ENCODE results near the gene PYCR2. TPM values are rescaled to one million over a fixed set of nuclear protein-coding genes. Genes with fewer than 3 reads are reported as not detected.

The PYCR2 gene
- total and polyA plus RNA-seq, 2 of the 8 experiments (the other 6 are each of a cell fraction or from before 2014, with no cell fraction given), result 79.3 to 84.6 TPM

DNA sequence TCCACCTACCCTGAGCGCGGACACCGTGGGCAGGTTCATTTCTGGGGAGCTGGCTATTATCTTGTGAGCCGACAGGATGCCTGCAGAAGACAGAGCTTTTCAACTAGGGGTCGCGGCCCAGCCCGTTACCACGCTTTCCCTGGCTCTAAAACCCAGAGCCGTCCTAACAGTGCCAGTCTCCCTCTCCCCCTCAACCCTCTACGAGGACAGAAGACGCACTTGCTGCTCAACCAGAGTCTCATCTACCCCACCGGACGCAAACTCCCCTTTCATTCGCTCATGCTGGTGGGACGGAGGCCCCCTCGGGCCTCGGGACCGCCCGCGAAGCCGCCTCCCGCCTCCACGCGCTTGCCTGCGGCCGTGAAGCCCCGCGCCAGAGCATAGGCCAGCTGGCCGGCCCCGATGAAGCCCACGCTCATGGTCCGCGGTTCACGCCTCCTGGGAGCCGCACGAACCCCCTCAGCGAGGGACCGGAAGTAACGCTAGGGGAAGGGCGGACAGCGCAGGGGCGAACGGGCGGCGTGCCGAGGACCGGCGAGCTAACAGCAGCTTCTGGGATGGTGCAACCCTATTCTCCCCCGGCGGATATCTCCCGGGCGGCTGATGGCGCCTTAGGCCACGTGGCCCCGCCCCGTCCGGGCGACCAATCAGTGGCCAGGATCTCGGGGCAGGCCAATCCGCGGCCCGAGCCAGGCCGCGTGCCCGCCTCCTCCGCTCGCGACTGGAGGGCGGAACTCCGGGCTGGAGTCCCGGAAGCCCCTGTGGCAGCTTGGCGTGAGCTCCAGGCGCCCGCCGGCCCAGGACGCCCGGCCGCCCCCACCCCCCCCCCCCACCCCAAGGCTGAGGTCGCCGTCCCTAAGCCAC is at the start of gene PYCR2 (continued):
- peak; percentile 43; the same call in 1 of the 2 replicates for TF ChIP-seq SP2 (IDR thresholded peaks at IDR 0.05; ENCODE audit: low read length)
- TF ChIP-seq TBP (IDR thresholded peaks at IDR 0.05; ENCODE audit: low read depth, low read length), result peak; percentile 83
- TF ChIP-seq PHF8 (conservative IDR thresholded peaks at IDR 0.05; ENCODE audit: low read depth, low read length), result peak; percentile 87
- peak; percentile 65; the same call in 1 of the 2 replicates for TF ChIP-seq YY1 (IDR thresholded peaks at IDR 0.05; ENCODE audit: low read depth, low read length)
- TF ChIP-seq ASH2L (IDR thresholded peaks at IDR 0.05; ENCODE audit: low read length), result peak; percentile 89
- 0 out of 2 replicates have a peak, but pooled peaks have one; percentile 38 for TF ChIP-seq SP4 (IDR thresholded peaks at IDR 0.05; ENCODE audit: low read length)
- TF ChIP-seq CEBPB (IDR thresholded peaks at IDR 0.05; ENCODE audit: low read depth, low read length), result peak; percentile 85
- peak; percentile 85 for TF ChIP-seq TAF1 (IDR thresholded peaks at IDR 0.05; ENCODE audit: low read depth, low read length)
- TF ChIP-seq CREB1 (IDR thresholded peaks at IDR 0.05), result peak; percentile 45; the same call in 1 of the 2 replicates
- peak in 1 of 2 experiments; percentile 87; a peak in 2 of 3 replicates for TF ChIP-seq POLR2A (IDR thresholded peaks at IDR 0.05; ENCODE audit: control extremely low read depth in 1 of 2, low read depth in 2 of 2, low read length in 2 of 2)
- TF ChIP-seq CBX5 (IDR thresholded peaks at IDR 0.05; ENCODE audit: low read depth, low read length), result no peak
- peak; percentile 85 for TF ChIP-seq POLR2AphosphoS5 (IDR thresholded peaks at IDR 0.05; ENCODE audit: low read depth, low read length)
- TF ChIP-seq, protein P1, sequence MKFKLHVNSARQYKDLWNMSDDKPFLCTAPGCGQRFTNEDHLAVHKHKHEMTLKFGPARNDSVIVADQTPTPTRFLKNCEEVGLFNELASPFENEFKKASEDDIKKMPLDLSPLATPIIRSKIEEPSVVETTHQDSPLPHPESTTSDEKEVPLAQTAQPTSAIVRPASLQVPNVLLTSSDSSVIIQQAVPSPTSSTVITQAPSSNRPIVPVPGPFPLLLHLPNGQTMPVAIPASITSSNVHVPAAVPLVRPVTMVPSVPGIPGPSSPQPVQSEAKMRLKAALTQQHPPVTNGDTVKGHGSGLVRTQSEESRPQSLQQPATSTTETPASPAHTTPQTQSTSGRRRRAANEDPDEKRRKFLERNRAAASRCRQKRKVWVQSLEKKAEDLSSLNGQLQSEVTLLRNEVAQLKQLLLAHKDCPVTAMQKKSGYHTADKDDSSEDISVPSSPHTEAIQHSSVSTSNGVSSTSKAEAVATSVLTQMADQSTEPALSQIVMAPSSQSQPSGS (IDR thresholded peaks at IDR 0.05; ENCODE audit: low read length), result no peak
- TF ChIP-seq RBBP5 (IDR thresholded peaks at IDR 0.05; ENCODE audit: borderline replicate concordance, low read depth, low read length), result peak; percentile 83
- no peak for TF ChIP-seq JUND (IDR thresholded peaks at IDR 0.05; ENCODE audit: low read length)
- TF ChIP-seq EZH2 (IDR thresholded peaks at IDR 0.05; ENCODE audit: low read depth, low read length, severe bottlenecking), result no peak
- peak; percentile 56 for TF ChIP-seq TAF7 (optimal IDR thresholded peaks at IDR 0.05; ENCODE audit: borderline replicate concordance, low read depth, low read length)
- TF ChIP-seq, protein P2, sequence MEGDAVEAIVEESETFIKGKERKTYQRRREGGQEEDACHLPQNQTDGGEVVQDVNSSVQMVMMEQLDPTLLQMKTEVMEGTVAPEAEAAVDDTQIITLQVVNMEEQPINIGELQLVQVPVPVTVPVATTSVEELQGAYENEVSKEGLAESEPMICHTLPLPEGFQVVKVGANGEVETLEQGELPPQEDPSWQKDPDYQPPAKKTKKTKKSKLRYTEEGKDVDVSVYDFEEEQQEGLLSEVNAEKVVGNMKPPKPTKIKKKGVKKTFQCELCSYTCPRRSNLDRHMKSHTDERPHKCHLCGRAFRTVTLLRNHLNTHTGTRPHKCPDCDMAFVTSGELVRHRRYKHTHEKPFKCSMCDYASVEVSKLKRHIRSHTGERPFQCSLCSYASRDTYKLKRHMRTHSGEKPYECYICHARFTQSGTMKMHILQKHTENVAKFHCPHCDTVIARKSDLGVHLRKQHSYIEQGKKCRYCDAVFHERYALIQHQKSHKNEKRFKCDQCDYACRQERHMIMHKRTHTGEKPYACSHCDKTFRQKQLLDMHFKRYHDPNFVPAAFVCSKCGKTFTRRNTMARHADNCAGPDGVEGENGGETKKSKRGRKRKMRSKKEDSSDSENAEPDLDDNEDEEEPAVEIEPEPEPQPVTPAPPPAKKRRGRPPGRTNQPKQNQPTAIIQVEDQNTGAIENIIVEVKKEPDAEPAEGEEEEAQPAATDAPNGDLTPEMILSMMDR (IDR thresholded peaks at IDR 0.05; ENCODE audit: control extremely low read depth in 1 of 3, insufficient read depth in 1 of 3, low read depth in 1 of 3, low read length in 3 of 3), result peak in 1 of 3 experiments; percentile 7; a peak in 1 of 4 replicates
- TF ChIP-seq EP300 (IDR thresholded peaks at IDR 0.05; ENCODE audit: borderline replicate concordance in 1 of 2, low read depth in 2 of 2, low read length in 2 of 2), result no peak
- 0 out of 2 replicates have a peak, but pooled peaks have one; percentile 40 for TF ChIP-seq TEAD4 (IDR thresholded peaks at IDR 0.05; ENCODE audit: low read depth, low read length)
